ENCODE measurements around the gene SAMM50. TPM values are rescaled to one million over a fixed set of nuclear protein-coding genes. Genes with fewer than 3 reads are reported as not detected.

The SAMM50 gene
- total RNA-seq, 2 donors from 2014 or later, result 54.4 to 56.0 TPM

GRCh38 chr22:44030051-44030701 is 74.9 kb downstream of the SAMM50 start:
- no peak for DNase-seq
- Histone ChIP-seq H3K27ac (ENCODE audit: low read depth, low read length) (no peak overlapping the region), H3K4me1 (ENCODE audit: control insufficient read depth, insufficient read depth, low read length) (no peaks in the 10 kb centered on the region), H3K36me3 (ENCODE audit: control insufficient read depth, insufficient read depth, low read length) (no peaks in the 10 kb centered on the region), H3K9me3 (ENCODE audit: control insufficient read depth, low read length) (no peaks in the 10 kb centered on the region), H3K27me3 (ENCODE audit: control insufficient read depth, insufficient read depth, low read length, poor library complexity, severe bottlenecking) (no peaks in the 10 kb centered on the region), H3K9ac (ENCODE audit: extremely low read depth, low read length, poor library complexity, severe bottlenecking) (no peak overlapping the region), H3K4me3 (ENCODE audit: low read length) (no peak overlapping the region)
- no peak for TF ChIP-seq CTCF (conservative IDR thresholded peaks at IDR 0.05)
- peaks cover 33% of the 10 kb centered on the region for H3K4me1 Mint-ChIP-seq
- H3K27me3 Mint-ChIP-seq (ENCODE audit: insufficient read depth), result peaks cover 3% of the 10 kb centered on the region
- H3K36me3 Mint-ChIP-seq (ENCODE audit: low read depth), result peaks cover 2% of the 10 kb centered on the region
- H3K27ac Mint-ChIP-seq, result peak overlapping the region; percentile 41
- no peaks in the 10 kb centered on the region for H3K9me3 Mint-ChIP-seq
- WGBS, 2 experiments (ENCODE audit: insufficient coverage in 1 of 2, insufficient read length in 1 of 2), result 93 to 96% methylated on average over 11 to 18 of the region's 18 CpGs
- H3K4me3 Mint-ChIP-seq, result no peak overlapping the region

- Mint-ChIP-seq H3K9me3 (no peaks in the 10 kb centered on the region), H3K4me1 (peaks cover 29% of the 10 kb centered on the region), H3K27me3 (ENCODE audit: insufficient read depth) (peaks cover 1% of the 10 kb centered on the region), H3K27ac (peak overlapping the region; percentile 41), H3K36me3 (ENCODE audit: low read depth) (peaks cover 2% of the 10 kb centered on the region), H3K4me3 (no peak overlapping the region)
- H3K27me3 ChIP-seq (ENCODE audit: control insufficient read depth, insufficient read depth, low read length, poor library complexity, severe bottlenecking), result no peaks in the 10 kb centered on the region
- no peak for TF ChIP-seq CTCF (conservative IDR thresholded peaks at IDR 0.05)
- no peak overlapping the region for H3K9ac ChIP-seq (ENCODE audit: extremely low read depth, low read length, poor library complexity, severe bottlenecking)
- 82 to 92% methylated on average over 8 of the region's 8 CpGs for WGBS, 2 experiments (ENCODE audit: insufficient coverage in 1 of 2, insufficient read length in 1 of 2)
- H3K4me1 ChIP-seq (ENCODE audit: control insufficient read depth, insufficient read depth, low read length), result no peaks in the 10 kb centered on the region
- DNase-seq, result no peak
- no peak overlapping the region for H3K27ac ChIP-seq (ENCODE audit: low read depth, low read length)
- no peaks in the 10 kb centered on the region for H3K9me3 ChIP-seq (ENCODE audit: control insufficient read depth, low read length)
- no peak overlapping the region for H3K4me3 ChIP-seq (ENCODE audit: low read length)
- no peaks in the 10 kb centered on the region for H3K36me3 ChIP-seq (ENCODE audit: control insufficient read depth, insufficient read depth, low read length)
These were observed 75.5 kb downstream of the SAMM50 start for GRCh38 chr22:44030702-44031082.

- Mint-ChIP-seq H3K36me3 (ENCODE audit: low read depth) (peaks cover 2% of the 10 kb centered on the region), H3K27ac (peak overlapping the region; percentile 55), H3K4me1 (peaks cover 24% of the 10 kb centered on the region), H3K4me3 (no peak overlapping the region), H3K27me3 (ENCODE audit: insufficient read depth) (no peaks in the 10 kb centered on the region), H3K9me3 (no peaks in the 10 kb centered on the region)
- 87 to 96% methylated on average over 14 to 20 of the region's 21 CpGs for WGBS, 2 experiments (ENCODE audit: insufficient coverage in 1 of 2, insufficient read length in 1 of 2)
- no peaks in the 10 kb centered on the region for H3K27me3 ChIP-seq (ENCODE audit: control insufficient read depth, insufficient read depth, low read length, poor library complexity, severe bottlenecking)
- no peak for TF ChIP-seq CTCF (conservative IDR thresholded peaks at IDR 0.05)
- no peak overlapping the region for H3K9ac ChIP-seq (ENCODE audit: extremely low read depth, low read length, poor library complexity, severe bottlenecking)
- H3K36me3 ChIP-seq (ENCODE audit: control insufficient read depth, insufficient read depth, low read length), result no peaks in the 10 kb centered on the region
- H3K9me3 ChIP-seq (ENCODE audit: control insufficient read depth, low read length), result no peaks in the 10 kb centered on the region
- no peaks in the 10 kb centered on the region for H3K4me1 ChIP-seq (ENCODE audit: control insufficient read depth, insufficient read depth, low read length)
- no peak overlapping the region for H3K4me3 ChIP-seq (ENCODE audit: low read length)
- no peak for DNase-seq
- no peak overlapping the region for H3K27ac ChIP-seq (ENCODE audit: low read depth, low read length)
These were observed 76.1 kb downstream of the SAMM50 start for GRCh38 chr22:44031158-44031952.
